Left colon (tissue), 2 donors: ENCODE data around the gene COL23A1. TPM values are rescaled to one million over a fixed set of nuclear protein-coding genes. Genes with fewer than 3 reads are reported as not detected.
"Not testable (repeated sequence)": the region's sequence is repeated elsewhere in the genome, so short reads cannot be mapped to it uniquely, and the experiment has no call there.

ENCODE experiments used
- ATAC-seq: fragments of 200-7000 bp; cut with Tn5 transposase; one replicate; pipeline ENCODE4 v1.9.1; 2020; ENCODE audit warnings: mild to moderate bottlenecking, moderate library complexity
- DNase-seq, 2 donors: peaks; one replicate each; pipeline ENCODE4 v3.0.0-alpha.2; 2020
- intact Hi-C, 2 donors: fragments of 100-400 bp; cut with DNase I in 1 of 2; cut with micrococcal nuclease in 1 of 2; formaldehyde crosslinking; loops; one replicate each; pipeline versions ENCODE4 v1.11.2 to v1.14.0; 2022; cut with DNase I, micrococcal nuclease
- total RNA-seq, 2 donors: library from RNA; stranded (reverse); fragmentation: NEBNext Ultra II Directional; extraction: Animal tissue kit (Norgen Biotek cat#: 25700); gene quantifications; one replicate each; pipeline ENCODE4 v1.2.1, GENCODE V29; 2021
- donor health status: DM: no; HTN: no; CAD: no.
- donor health status: DM: yes; HTN: yes; CAD: no.

The COL23A1 gene
- total RNA-seq, 2 donors from 2014 or later: 0.09 to 0.73 TPM

DNA sequence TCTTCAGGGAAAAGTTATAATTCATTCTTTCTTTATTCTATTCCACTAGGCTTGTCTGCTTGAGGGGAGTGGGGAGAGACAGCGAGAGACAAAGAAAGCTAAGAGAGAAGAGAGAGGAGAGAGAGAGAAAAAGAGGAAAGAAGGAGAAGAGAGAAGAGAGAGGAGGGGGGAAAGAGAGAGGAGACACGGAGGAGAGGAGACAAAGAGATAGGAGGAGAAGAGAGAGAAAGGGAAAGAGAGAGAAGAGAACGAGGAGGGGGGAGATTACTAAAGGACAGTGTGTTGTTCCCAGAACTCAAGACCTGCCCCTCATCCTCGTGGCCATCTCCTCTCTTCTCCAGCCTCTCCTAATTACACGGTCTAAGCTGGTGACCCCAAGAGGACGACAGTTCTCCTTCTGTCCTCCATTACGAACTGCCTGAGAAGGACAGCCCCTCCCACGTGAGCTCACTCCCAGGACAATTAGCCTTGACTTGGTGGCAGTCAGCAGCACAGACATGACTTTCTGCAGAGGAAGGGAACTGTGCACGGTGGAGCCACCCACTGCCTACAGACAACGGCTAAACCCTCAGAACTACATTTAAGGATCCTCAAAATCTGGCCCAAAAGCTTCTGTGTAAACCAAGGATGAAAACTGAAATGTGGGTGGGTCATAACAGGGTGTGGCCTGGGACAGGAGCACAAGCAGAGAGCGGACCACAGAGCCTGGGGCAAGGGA lies 99.1 kb downstream of the COL23A1 start:
- no peak for ATAC-seq
- intact Hi-C loops: no loop called here
- DNase-seq: no peak

- intact Hi-C loops: no loop called here
- DNase-seq: no peak
- no peak for ATAC-seq
These were observed 100.8 kb downstream of the COL23A1 start for GRCh38 chr5:178489271-178489976.

DNA sequence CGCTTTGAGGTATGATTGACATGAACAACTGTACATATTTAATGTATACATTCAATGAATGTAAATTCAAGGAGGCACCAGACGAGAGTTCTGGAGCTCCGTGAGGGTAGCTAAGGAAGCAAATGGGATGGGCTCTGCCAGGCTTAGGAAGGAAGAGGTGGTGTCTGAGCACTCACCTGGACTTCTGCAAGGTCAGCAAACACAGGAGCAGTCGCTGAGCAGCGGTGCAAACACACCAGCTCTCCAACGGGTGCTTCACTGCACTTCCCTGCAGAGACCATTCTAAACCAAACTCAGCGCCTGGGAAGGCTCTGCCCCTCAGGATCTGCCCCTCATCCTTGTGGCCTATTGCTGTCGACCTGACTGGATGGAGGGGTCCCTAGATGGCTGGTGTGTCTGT lies 101.5 kb downstream of the COL23A1 start:
- DNase-seq (no peak), ATAC-seq (no peak)
- intact Hi-C loops: no loop called here

DNA sequence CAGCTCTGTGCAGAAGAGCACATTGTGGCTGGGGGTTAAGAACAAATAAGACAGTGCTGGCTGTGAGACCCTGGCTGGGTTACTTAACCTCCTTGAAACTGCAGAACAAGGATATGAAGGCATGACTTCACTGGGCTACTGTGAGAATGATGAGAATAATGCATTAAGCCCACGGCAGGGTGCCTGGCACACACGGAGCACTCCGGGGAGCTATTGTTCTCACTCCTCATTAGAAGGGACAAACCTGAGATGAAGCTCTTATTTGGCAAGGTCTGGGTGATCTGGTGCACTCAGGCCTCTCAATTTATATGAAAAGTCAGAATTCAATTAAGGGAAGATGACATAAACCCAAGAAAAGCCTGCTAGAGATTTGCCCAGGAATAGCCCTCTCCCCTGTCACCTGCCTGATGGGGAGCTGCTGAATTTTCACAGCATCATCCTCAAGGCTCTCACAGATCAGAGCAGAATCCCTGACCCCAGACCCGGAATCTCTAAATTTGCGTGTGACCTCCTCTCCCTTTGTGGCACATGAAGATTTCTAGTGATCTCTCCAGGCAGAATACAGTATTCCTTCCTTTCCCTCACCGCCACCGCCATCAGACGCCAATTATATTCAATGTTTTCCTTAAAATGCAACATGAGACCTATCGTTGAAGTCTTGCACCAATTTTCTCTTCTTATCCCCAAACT lies 102.1 kb downstream of the COL23A1 start:
- no peak for DNase-seq
- no peak for ATAC-seq
- intact Hi-C loops: no loop called here

- DNase-seq, ATAC-seq, intact Hi-C loops: not testable (repeated sequence)
These were observed 103.2 kb downstream of the COL23A1 start for GRCh38 chr5:178486878-178487512.

DNA sequence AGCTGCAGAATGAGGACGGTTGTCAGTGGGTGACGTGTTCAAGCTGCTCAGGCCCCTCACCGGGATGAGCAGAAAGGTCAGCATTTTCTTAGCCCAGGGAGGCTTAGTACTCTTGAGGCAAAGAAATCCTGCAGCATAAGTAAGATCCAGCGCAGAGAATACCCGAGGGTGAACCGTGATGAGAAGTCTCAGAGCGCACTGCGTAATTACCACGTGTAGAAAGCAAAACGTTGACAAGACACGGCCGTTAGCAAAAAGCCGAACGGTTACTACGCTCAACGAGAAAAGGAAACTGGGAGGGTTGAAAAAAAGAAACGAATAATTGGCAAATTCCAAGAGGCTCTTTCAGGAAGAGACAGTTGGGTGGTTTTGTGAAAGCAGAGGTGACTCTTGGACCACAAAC lies 104.0 kb downstream of the COL23A1 start:
- ATAC-seq (no peak), DNase-seq (no peak)
- intact Hi-C loops: no loop called here

GRCh38 chr5:178483620-178484019 lies 106.6 kb downstream of the COL23A1 start:
- DNase-seq (peak in 1 of 2 donors; percentile 21), ATAC-seq (no peak)
- intact Hi-C loops: no loop called here

DNA sequence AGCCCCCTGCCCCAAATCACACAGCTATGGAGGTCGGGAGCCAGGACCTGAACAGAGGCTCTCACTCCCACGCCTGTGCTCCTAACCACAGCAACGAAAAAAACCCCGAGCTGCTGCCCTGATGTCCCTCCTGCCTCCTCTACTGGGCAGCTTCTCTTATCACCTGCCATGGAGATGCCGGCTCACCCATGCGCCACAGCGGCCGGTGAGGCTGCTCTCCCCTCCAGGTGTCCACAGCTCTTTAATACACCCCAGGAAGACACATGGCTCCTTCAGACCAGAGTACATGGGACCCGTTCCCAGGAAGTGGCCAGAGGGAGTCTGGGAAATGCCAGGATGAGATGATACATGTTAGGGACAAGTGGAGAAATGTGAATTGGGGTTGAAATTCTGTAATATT lies 110.9 kb downstream of the COL23A1 start:
- ATAC-seq (no peak), DNase-seq (no peak)
- intact Hi-C loops: no loop called here

DNA sequence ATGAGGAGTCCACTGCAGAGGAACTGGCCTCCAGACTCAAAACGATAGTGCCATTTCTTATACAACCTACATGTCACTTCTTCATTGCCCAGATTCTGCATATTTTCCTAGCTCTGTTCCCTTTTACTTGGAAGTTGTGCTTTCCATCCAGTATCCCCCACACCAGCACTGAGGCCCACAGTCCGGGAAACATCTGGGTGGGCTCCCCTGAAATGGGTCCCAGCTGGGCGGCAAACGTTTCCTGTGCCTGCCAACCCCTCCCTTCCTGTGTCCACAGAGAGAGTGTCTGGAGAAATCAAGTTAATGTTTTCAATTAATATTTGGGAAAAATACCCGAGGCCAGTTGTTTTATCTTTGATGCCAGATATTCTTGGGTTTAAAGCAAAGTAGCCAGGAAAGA lies 111.8 kb downstream of the COL23A1 start:
- intact Hi-C loops: no loop called here
- ATAC-seq (no peak), DNase-seq (no peak)

DNA sequence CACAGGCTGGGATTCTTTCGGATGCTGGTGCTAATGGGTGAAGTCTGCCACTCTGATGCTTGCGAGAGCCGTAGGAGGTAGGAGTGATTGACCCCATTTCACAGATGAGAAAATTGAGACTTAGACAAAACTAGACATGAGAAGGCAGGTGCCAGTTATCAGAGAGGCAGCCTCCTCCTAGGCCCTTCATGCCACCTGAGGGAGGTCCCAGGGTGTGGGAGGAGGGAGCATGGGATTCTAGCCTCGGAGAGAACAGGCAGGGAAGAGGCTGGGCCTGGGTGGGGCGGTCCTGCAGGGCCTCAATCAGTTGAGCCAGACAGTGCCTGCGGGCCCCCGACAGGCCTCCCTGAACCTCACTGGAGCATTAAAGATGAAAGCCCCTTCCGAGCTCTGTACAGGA lies 112.4 kb downstream of the COL23A1 start:
- DNase-seq (no peak), ATAC-seq (no peak)
- intact Hi-C loops: no loop called here

DNA sequence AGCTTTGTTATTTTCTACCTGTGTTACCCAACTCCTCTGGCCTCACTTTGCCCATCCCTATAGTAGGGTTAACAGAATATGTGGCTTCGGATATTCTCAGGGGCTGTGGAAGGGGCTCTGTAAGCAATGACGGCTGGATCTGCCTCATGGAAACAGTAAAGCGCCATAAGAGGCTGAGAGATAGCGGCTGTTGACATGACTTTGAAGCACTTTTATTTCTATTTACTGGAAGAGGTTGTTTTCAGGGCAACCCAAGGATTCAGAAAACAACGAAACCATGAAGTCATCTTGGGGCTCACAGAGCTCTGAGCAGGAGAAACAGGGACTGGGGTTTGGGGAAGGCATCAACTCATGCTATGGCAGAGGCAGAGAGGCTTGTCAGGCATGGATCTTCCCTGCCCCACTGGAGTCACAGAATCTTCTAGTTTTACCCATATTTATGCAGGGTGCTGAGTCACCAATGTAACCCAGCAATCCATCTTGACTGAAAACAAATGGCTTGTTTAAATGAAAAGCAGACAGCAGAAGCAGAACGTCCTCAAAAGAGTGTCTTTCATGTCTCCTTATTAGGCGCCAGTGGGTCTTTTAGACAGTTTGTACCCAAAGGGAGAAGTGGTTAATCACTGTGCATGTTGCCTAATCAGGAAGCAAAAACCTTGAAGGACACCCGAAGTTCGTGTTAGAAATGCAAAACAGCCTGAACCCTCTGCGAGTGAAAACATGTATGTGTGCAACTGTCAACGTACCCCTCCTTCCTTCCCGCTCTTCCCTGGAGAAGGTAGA lies 113.0 kb downstream of the COL23A1 start:
- DNase-seq (no peak), ATAC-seq (no peak)
- intact Hi-C loops: no loop called here

DNA sequence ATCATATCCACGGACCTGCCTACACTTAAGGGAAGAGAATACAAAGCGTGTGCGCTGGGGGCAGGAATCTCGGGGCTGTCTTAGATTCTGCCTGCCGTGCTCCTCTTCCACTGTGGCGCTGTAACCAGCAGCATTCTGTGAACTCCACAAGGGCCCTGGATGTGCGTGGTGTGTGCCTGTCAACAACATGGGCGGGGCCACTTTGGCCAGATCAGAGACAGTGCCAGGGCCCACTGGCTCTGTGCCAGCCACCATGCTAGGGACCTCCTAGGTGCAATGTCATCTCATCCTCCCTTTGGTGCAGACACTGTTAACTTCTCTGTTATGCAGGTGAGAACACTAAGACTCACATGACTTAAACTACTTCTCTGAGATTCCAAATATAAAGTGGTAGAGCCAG lies 113.7 kb downstream of the COL23A1 start:
- DNase-seq (no peak), ATAC-seq (no peak)
- intact Hi-C loops: no loop called here

DNA sequence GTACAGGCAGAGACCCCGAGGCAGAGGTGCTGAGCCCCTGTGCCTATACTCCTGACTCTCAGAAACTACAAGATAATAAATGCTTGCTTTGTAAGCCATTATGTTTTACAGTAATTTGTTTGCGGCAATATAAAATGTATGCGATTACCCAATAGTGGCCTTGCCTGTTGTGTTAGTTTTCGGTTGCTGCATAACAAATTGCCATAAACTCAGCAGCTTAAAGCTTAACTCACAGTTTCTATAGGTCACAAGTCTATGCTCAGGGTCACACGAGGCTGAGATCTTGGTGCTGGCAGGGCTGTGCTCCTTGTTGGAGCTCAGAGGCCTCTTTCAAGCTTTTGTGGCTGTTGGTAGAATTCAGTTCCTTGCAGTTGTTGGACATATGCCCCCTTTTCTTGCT lies 114.8 kb downstream of the COL23A1 start:
- ATAC-seq: no peak
- intact Hi-C loops: no loop called here
- DNase-seq: no peak

DNA sequence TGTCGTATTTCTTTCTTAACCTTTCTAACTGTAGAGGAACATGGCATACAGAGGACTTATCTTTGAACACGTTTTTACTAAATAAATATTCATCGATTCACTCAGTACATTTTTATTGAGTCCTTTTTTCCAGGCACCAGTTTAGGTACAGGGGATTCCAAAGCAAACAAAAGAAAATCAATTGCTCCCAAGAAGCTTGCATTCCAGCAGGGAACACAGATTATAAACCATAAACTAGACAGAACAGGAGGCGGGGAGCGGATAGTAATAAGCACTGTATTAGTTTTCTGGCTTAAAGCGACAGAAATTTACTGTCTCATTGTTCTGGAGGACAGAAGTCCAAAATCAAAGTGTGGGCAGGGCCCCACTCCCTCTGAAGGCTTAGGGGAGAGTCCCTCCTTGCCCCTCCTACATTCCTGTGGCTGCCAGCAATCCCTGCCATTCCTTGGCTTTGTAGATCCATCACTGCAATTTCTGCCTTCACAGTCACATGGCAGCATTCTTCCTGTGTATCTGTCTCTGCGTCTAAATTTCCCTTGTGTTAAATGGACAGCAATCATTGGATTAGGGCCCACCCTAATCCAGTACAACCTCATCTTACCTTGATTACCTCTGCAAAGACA lies 115.5 kb downstream of the COL23A1 start:
- no peak for DNase-seq
- no peak for ATAC-seq
- intact Hi-C loops: no loop called here

GRCh38 chr5:178473854-178474253 lies 116.3 kb downstream of the COL23A1 start:
- intact Hi-C loops: no loop called here
- no peak for DNase-seq
- no peak for ATAC-seq

DNA sequence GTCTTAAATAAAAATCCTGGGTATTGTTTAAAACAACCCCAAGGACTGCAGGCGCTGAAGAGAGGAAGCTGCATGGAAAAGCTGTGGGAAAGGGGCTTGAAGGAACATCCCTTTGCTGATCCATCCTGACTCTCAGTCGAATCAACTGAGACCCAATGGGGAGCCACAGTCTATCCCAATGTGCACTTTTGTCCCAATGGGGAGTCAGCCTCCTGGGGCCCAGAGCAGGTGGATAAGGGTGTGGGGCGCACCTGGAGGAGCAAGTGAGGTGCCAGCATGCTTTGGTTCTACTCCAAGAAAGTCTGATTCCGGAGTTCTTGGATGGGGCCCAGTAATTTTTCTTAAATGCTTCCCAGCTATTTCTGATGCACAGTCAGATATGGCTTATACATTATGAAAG lies 118.1 kb downstream of the COL23A1 start:
- DNase-seq (no peak), ATAC-seq (no peak)
- intact Hi-C loops: no loop called here

DNA sequence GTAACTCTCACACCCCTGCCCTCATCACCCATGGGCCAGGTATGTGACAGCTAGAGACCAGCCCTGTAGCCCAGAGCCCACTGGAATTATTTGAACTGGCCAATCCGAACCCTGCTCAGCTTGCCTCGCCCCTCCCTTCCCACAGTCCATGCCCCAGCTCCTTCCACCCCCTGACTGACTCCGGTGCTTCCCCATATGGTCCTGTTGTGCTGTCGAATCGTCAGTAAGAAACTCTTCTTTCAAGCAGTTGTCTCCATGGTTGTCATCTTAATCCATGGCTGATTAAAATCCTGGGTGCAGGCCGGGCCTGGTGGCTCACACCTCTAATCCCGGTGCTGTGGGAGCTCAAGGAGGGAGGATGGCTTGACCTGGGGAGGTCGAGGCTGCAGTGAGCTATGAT lies 118.5 kb downstream of the COL23A1 start:
- intact Hi-C loops: no loop called here
- DNase-seq: no peak

DNA sequence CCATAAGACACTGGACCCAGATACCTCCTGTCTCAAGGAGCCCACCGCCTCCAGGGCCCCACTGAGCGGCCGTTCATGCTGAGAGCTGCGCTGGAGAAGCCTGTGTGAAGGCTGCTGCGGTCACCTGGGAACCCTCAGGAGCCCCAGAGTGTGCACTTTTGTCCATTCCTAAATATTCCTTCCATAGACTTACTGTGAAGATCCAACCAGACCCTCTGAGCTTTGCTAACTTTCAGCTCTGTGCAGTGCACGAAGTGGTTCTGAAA lies 119.5 kb downstream of the COL23A1 start:
- intact Hi-C loops: no loop called here
- DNase-seq: no peak
- no peak for ATAC-seq

More for the DNA sequence above, 118.5 kb downstream of the COL23A1 start:
- ATAC-seq: no peak
